K562 (cell line): Measurements from ENCODE around the gene PAFAH1B2. TPM values are rescaled to one million over a fixed set of nuclear protein-coding genes. Genes with fewer than 3 reads are reported as not detected.

Experiments
- BRD9 ChIP-seq: fragments of 450-650 bp; IDR thresholded peaks from 2 replicates; pipeline ENCODE4 v1.6.1; 2018; ENCODE audit warnings: low read depth; ENCODE audit not compliant: partially characterized antibody
- CBFB ChIP-seq: sonication (generic); formaldehyde crosslinking; IDR thresholded peaks from 2 replicates; pipeline ENCODE4 v1.4.0; 2020; ENCODE audit warnings: mild to moderate bottlenecking, missing genetic modification reagents
- CLOCK ChIP-seq: fragments of 250-450 bp; sonication (Bioruptor Pico); IDR thresholded peaks from 2 replicates; pipeline ENCODE4 v1.4.0; 2020; ENCODE audit warnings: mild to moderate bottlenecking, moderate library complexity, borderline replicate concordance
- CTBP1 ChIP-seq: fragments of 450-650 bp; IDR thresholded peaks from 2 replicates; pipeline ENCODE4 v1.6.1; 2016; ENCODE audit warnings: borderline replicate concordance
- E2F4 ChIP-seq: sonication (generic); formaldehyde crosslinking; IDR thresholded peaks from 2 replicates; pipeline ENCODE4 v1.8.0; 2022; ENCODE audit warnings: mild to moderate bottlenecking, low read depth, missing genetic modification reagents
- EP400 ChIP-seq: fragments of 450-650 bp; IDR thresholded peaks from 2 replicates; pipeline ENCODE4 v1.6.1; 2017; ENCODE audit warnings: antibody characterized with exemption, mild to moderate bottlenecking, moderate library complexity
- HDAC1 ChIP-seq, 2 experiments: fragments of 450-650 bp; IDR thresholded peaks; 2 replicates each; pipeline ENCODE4 v1.6.1; 2016 to 2017; ENCODE audit warnings: inconsistent platforms in 1 of 2, mild to moderate bottlenecking in 1 of 2, moderate library complexity in 1 of 2
- MEF2D ChIP-seq: conservative IDR thresholded peaks from 2 replicates; pipeline ENCODE4 v1.6.1; 2016; ENCODE audit warnings: low read depth, missing genetic modification characterization, missing compliant biosample characterization
- MNT ChIP-seq, 2 experiments: fragments of 450-650 bp; conservative IDR thresholded peaks; 2 replicates each; pipeline ENCODE4 v1.6.1; 2017; ENCODE audit warnings: mild to moderate bottlenecking in 2 of 2, moderate library complexity in 2 of 2
- RBFOX2 ChIP-seq: fragments of 200-400 bp; formaldehyde crosslinking; IDR thresholded peaks from 2 replicates; pipeline ENCODE4 v1.6.1; 2017; ENCODE audit warnings: low read depth, mild to moderate bottlenecking, low read length, moderate library complexity
- RBM34 ChIP-seq: fragments of 200-400 bp; formaldehyde crosslinking; IDR thresholded peaks from 2 replicates; pipeline ENCODE4 v1.6.1; 2018; ENCODE audit warnings: low read length, borderline replicate concordance; ENCODE audit not compliant: insufficient read depth
- RFX1 ChIP-seq: fragments of 450-650 bp; IDR thresholded peaks from 2 replicates; pipeline ENCODE4 v1.6.1; 2016; ENCODE audit warnings: mild to moderate bottlenecking, moderate library complexity
- TRIM28 ChIP-seq: fragments of 450-650 bp; IDR thresholded peaks from 2 replicates; pipeline ENCODE4 v1.6.1; 2017
- ZKSCAN3 ChIP-seq: fragments of 250-450 bp; sonication (Bioruptor Pico); IDR thresholded peaks from 2 replicates; pipeline ENCODE4 v1.4.0; 2020
- ZNF395 ChIP-seq: fragments of 200-800 bp; sonication (Bioruptor generic); IDR thresholded peaks from 2 replicates; pipeline ENCODE4 v1.6.1; 2017; ENCODE audit warnings: missing genetic modification characterization, missing compliant biosample characterization
- ZNF740 ChIP-seq, 3 experiments: fragments of 200-800 bp in 1 of 3; sonication (Bioruptor generic) in 1 of 3; sonication (generic) in 1 of 3; formaldehyde crosslinking in 1 of 3; IDR thresholded peaks; 2 replicates each; pipeline versions ENCODE4 v1.6.1 to v1.8.0; 2016 to 2022; ENCODE audit warnings: mild to moderate bottlenecking in 2 of 3, missing compliant biosample characterization in 2 of 3, missing genetic modification characterization in 2 of 3, missing genetic modification reagents in 1 of 3
- polyA plus RNA-seq, 8 experiments: library from polyadenylated mRNA; depleted of rRNA in 4 of 8; stranded (reverse) in 5 of 8; unstranded in 3 of 8; fragments of >200 nt; fragmentation: Nextera tagmentation in 2 of 8; fragmentation: Illumina TruSeq in 1 of 8; extraction: Ambion mirVana in 2 of 8; extraction: Trizol in 1 of 8; gene quantifications; 2 replicates each; pipeline versions ENCODE4 v1.2.1 to v1.2.3, GENCODE V29; 2011 to 2014; ENCODE audit warnings: inconsistent platforms in 1 of 8, missing spikeins in 1 of 8
- total RNA-seq, 7 experiments: library from RNA; depleted of rRNA in 6 of 7; stranded (reverse); fragments of >200 nt in 6 of 7; fragmentation: Illumina TruSeq in 2 of 7; extraction: Trizol in 2 of 7; gene quantifications; 2 replicates each; pipeline versions ENCODE4 v1.2.1 to v1.2.3, GENCODE V29; 2011 to 2021; ENCODE audit warnings: low replicate concordance in 1 of 7

Gene PAFAH1B2
- total and polyA plus RNA-seq, 9 of the 15 experiments (the other 6 are each of a cell fraction or from before 2014, with no cell fraction given), result 27.8 to 94.7 (median 64.9) TPM

- TF ChIP-seq CLOCK (CRISPR knock-in tag) (no peak), ZNF740 (CRISPR knock-in tag; IDR thresholded peaks at IDR 0.05) (peak; percentile 58; the same call in 1 of the 2 replicates), ZNF740 (tag; IDR thresholded peaks at IDR 0.05) (peak in 1 of 2 experiments; percentile 87; a peak in 2 of 4 replicates), ZNF395 (CRISPR knock-in tag) (peak; percentile 94), TRIM28 (0 out of 2 replicates have a peak, but pooled peaks have one; percentile 15), EP400 (peak; percentile 73), RFX1 (peak; percentile 96), ZKSCAN3 (no peak), CTBP1 (no peak), E2F4 (no peak), HDAC1 (IDR thresholded peaks at IDR 0.05) (peak in 1 of 2 experiments; percentile 11; a peak in 1 of 4 replicates), MNT (conservative IDR thresholded peaks at IDR 0.05) (peak; percentile 51 to 78; a peak in 3 of 4 replicates), BRD9 (peak; percentile 23), RBFOX2 (peak; percentile 75), CBFB (CRISPR knock-in tag) (0 out of 2 replicates have a peak, but pooled peaks have one; percentile 40), MEF2D (tag) (no peak), RBM34 (no peak)
These were observed 45.5 kb upstream of the PAFAH1B2 start, which contains the start of gene SIK3 (continued) for GRCh38 chr11:117098269-117099232.
